HCT116 (cell line): ENCODE data around the gene ULBP1. TPM values are rescaled to one million over a fixed set of nuclear protein-coding genes. Genes with fewer than 3 reads are reported as not detected.
"Not testable (repeated sequence)": the region's sequence is repeated elsewhere in the genome, so short reads cannot be mapped to it uniquely, and the experiment has no call there.

Source experiments
- ATAC-seq: fragments of 200-7000 bp; cut with Tn5 transposase; 2 replicates; pipeline ENCODE4 v1.9.1; 2020; ENCODE audit warnings: mild to moderate bottlenecking, moderate library complexity
- BruUV-seq: library from RNA; stranded (reverse); fragments of 400-500 nt; replicated peaks from 2 replicates; lab custom pipeline; 2021; lab: Mats Ljungman, UMichigan
- CTCF ChIA-PET: fragments of 300-600 bp; sonication (Branson Sonifier 250); formaldehyde crosslinking; loops from one replicate; lab custom pipeline; 2021; ENCODE audit warnings: antibody characterized with exemption; lab: Charles Lee
- POLR2A ChIA-PET: fragments of 300-600, 350-600 bp; sonication (Branson Sonifier 250); formaldehyde crosslinking; loops from one replicate; lab custom pipeline; 2021; ENCODE audit warnings: antibody characterized with exemption; lab: Charles Lee
- RAD21 ChIA-PET, 2 experiments: fragments of 300-600 bp; sonication (Branson Sonifier 250); formaldehyde crosslinking; loops; one replicate each; lab custom pipeline; 2023; ENCODE audit warnings: low total read pairs in 2 of 2; ENCODE audit not compliant: uncharacterized antibody in 2 of 2, unreplicated experiment in 2 of 2, low non-redundant PET in 1 of 2; lab: Charles Lee
- DNase-seq: peaks from one replicate; pipeline ENCODE4 v3.0.0-alpha.2; 2010; ENCODE audit warnings: low read depth, low spot score
- H2AFZ ChIP-seq: fragments of 200-600 bp; shearing (Covaris generic), sonication (generic); 2 replicates; pipeline ENCODE4 v1.6.1; 2017; ENCODE audit warnings: low read depth, mixed run types, mixed read lengths, antibody characterized with exemption, low read length; ENCODE audit not compliant: poor library complexity, severe bottlenecking
- H3K27ac ChIP-seq: 2 replicates; pipeline ENCODE4 v1.5.1; 2012; ENCODE audit warnings: low read depth, low read length
- H3K27me3 ChIP-seq: fragments of 200-600 bp; sonication (generic); 2 replicates; pipeline ENCODE4 v1.6.1; 2016; ENCODE audit warnings: mixed run types, low read length, mixed read lengths; ENCODE audit not compliant: insufficient read depth
- H3K36me3 ChIP-seq, 2 experiments: fragments of 200-500 bp in 1 of 2; fragments of 200-600 bp in 1 of 2; sonication (Bioruptor generic) in 1 of 2; sonication (generic) in 1 of 2; 2 replicates each; pipeline versions ENCODE4 v1.5.1 to v1.6.1; 2014 to 2016; ENCODE audit warnings: low read length in 2 of 2, inconsistent platforms in 1 of 2, mixed read lengths in 1 of 2, mixed run types in 1 of 2; ENCODE audit not compliant: insufficient read depth in 2 of 2, control insufficient read depth in 1 of 2
- H3K4me1 ChIP-seq, 2 experiments: fragments of 200-600 bp in 1 of 2; sonication (generic) in 1 of 2; 2 replicates each; pipeline versions ENCODE4 v1.5.1 to v1.6.1; 2012 to 2017; ENCODE audit warnings: low read length in 2 of 2, inconsistent platforms in 1 of 2, mild to moderate bottlenecking in 1 of 2, mixed read lengths in 1 of 2, mixed run types in 1 of 2, moderate library complexity in 1 of 2; ENCODE audit not compliant: insufficient read depth in 2 of 2, control insufficient read depth in 1 of 2
- H3K4me2 ChIP-seq: fragments of 200-600 bp; sonication (generic); 2 replicates; pipeline ENCODE4 v1.6.1; 2017; ENCODE audit warnings: mixed run types, low read length, mixed read lengths
- H3K4me3 ChIP-seq, 2 experiments: fragments of 200-600 bp in 1 of 2; sonication (generic) in 1 of 2; replicated peaks in 1 of 2; 2 replicates each; pipeline ENCODE4 v1.5.1; 2011 to 2016; ENCODE audit warnings: low read length in 2 of 2, control low read depth in 1 of 2, low read depth in 1 of 2, mild to moderate bottlenecking in 1 of 2, mixed read lengths in 1 of 2, mixed run types in 1 of 2
- H3K79me2 ChIP-seq: fragments of 200-600 bp; sonication (generic); 2 replicates; pipeline ENCODE4 v1.6.1; 2017; ENCODE audit warnings: mild to moderate bottlenecking, mixed run types, low read length, moderate library complexity, mixed read lengths; ENCODE audit not compliant: insufficient read depth
- H3K9ac ChIP-seq: fragments of 200-600 bp; sonication (generic); 2 replicates; pipeline ENCODE4 v1.6.1; 2016; ENCODE audit warnings: low read length, mixed read lengths
- H3K9me2 ChIP-seq: fragments of 200-600 bp; sonication (generic), shearing (Covaris generic); 2 replicates; pipeline ENCODE4 v1.6.1; 2017; ENCODE audit warnings: mixed run types, mild to moderate bottlenecking, moderate library complexity; ENCODE audit not compliant: insufficient read depth
- H3K9me3 ChIP-seq, 2 experiments: fragments of 200-500 bp in 1 of 2; fragments of 200-600 bp in 1 of 2; sonication (Bioruptor generic) in 1 of 2; sonication (generic) in 1 of 2; 2 replicates each; pipeline ENCODE4 v1.6.1; 2014 to 2017; ENCODE audit warnings: low read length in 2 of 2, mixed read lengths in 2 of 2, inconsistent platforms in 1 of 2, low read depth in 1 of 2, mild to moderate bottlenecking in 1 of 2, mixed run types in 1 of 2, moderate library complexity in 1 of 2; ENCODE audit not compliant: control insufficient read depth in 1 of 2, insufficient read depth in 1 of 2
- H4K20me1 ChIP-seq: fragments of 200-600 bp; sonication (generic), shearing (Covaris generic); 2 replicates; pipeline ENCODE4 v1.6.1; 2017; ENCODE audit warnings: mixed run types, mild to moderate bottlenecking, moderate library complexity; ENCODE audit not compliant: insufficient read depth
- CBX3 ChIP-seq: IDR thresholded peaks from 2 replicates; pipeline ENCODE4 v1.6.1; 2012; ENCODE audit warnings: low read depth
- CEBPB ChIP-seq: IDR thresholded peaks from 2 replicates; pipeline ENCODE4 v1.6.1; 2012; ENCODE audit warnings: low read depth
- ELF1 ChIP-seq: IDR thresholded peaks from 2 replicates; pipeline ENCODE4 v1.6.1; 2012; ENCODE audit warnings: low read depth, borderline replicate concordance
- FOSL1 ChIP-seq: IDR thresholded peaks from 2 replicates; pipeline ENCODE4 v1.6.1; 2012; ENCODE audit warnings: low read depth
- JUND ChIP-seq: IDR thresholded peaks from 2 replicates; pipeline ENCODE4 v1.6.1; 2012
- SIN3A ChIP-seq: IDR thresholded peaks from 2 replicates; pipeline ENCODE4 v1.6.1; 2012; ENCODE audit warnings: low read depth
- intact Hi-C: fragments of 100-400 bp; cut with micrococcal nuclease; formaldehyde crosslinking; loops from 2 replicates; pipeline ENCODE4 v1.10.0; 2022
- total RNA-seq: library from RNA; stranded (reverse); gene quantifications from one replicate; pipeline ENCODE4 v1.2.1, GENCODE V29; 2021; ENCODE audit not compliant: unreplicated experiment
- TF ChIP-seq, protein P1 (sequence below): IDR thresholded peaks from 2 replicates; pipeline ENCODE4 v1.6.1; 2012

Gene ULBP1
- total RNA-seq, 1 experiment from 2014 or later: 12.4 TPM

DNA sequence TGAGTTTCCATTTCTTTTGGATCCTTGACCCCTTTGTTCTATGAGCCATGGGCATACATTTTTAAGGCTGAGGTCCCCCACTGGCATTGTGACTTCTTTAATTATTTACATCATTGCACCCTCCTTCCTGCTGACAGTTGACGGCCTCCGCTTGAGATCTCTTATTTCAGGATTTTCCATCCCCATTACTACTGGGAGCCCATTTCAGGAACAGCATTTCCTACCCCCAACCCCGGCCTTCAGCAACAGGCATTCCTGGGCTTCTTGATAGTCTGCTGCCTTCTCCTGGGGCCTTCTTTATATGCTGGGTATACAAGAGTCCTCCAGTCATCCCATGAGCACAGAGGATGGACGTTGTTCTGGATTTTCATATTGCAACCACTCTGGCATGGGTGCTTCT lies 3.8 kb downstream of the ULBP1 start:
- CTCF ChIA-PET: no interaction called here
- RAD21 ChIA-PET: no interaction called here
- no TSS peak for BruUV-seq
- H3K27ac ChIP-seq: no peak overlapping the region
- peaks cover 8 to 18% of the 10 kb centered on the region in 2 experiments; a peak in 3 of 4 replicates for H3K4me1 ChIP-seq
- no peak overlapping the region for H3K9ac ChIP-seq
- H2AFZ ChIP-seq: no peak overlapping the region
- no peaks in the 10 kb centered on the region for H3K9me3 ChIP-seq
- POLR2A ChIA-PET: no interaction called here
- no peak for ATAC-seq
- no peaks in the 10 kb centered on the region for H3K36me3 ChIP-seq
- H3K4me2 ChIP-seq: no peak overlapping the region
- DNase-seq: no peak
- TF ChIP-seq CBX3 (no peak), CEBPB (no peak), JUND (no peak), ELF1 (no peak), SIN3A (no peak), FOSL1 (no peak)
- TF ChIP-seq, protein P1, sequence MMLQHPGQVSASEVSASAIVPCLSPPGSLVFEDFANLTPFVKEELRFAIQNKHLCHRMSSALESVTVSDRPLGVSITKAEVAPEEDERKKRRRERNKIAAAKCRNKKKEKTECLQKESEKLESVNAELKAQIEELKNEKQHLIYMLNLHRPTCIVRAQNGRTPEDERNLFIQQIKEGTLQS: no peak
- H3K9me2 ChIP-seq: no peaks in the 10 kb centered on the region
- H4K20me1 ChIP-seq: no peaks in the 10 kb centered on the region
- H3K27me3 ChIP-seq: no peaks in the 10 kb centered on the region
- no peak overlapping the region for H3K4me3 ChIP-seq
- intact Hi-C loops: no loop called here
- no peaks in the 10 kb centered on the region for H3K79me2 ChIP-seq

DNA sequence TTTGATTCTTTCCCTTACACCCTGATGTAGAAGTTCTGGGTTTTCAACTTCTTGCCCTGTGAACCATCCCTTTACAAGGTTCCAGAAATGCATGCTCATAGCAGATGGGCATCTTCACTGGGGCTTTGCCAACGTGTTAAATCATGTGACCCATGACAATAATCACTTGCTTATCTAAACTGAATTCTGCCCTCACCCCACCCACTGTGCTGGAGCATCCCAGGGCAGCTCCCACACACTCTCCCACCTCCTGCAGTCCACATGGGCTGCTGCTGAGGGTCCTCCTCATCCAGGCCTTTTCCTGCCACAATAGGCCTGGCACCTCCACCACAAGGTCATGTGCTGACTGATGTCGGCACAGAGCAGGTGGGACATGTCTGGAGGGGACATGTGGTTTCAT lies 4.3 kb downstream of the ULBP1 start:
- H3K9me3 ChIP-seq, ATAC-seq, H3K9me2 ChIP-seq, H3K9ac ChIP-seq, H3K4me3 ChIP-seq, H4K20me1 ChIP-seq, RAD21 ChIA-PET, H3K27me3 ChIP-seq, BruUV-seq, H2AFZ ChIP-seq, H3K4me2 ChIP-seq, intact Hi-C loops, H3K27ac ChIP-seq, DNase-seq, H3K79me2 ChIP-seq, POLR2A ChIA-PET, CTCF ChIA-PET, H3K36me3 ChIP-seq: not testable (repeated sequence)
- peaks cover 4 to 14% of the 10 kb centered on the region in 2 experiments; a peak in 3 of 4 replicates for H3K4me1 ChIP-seq

DNA sequence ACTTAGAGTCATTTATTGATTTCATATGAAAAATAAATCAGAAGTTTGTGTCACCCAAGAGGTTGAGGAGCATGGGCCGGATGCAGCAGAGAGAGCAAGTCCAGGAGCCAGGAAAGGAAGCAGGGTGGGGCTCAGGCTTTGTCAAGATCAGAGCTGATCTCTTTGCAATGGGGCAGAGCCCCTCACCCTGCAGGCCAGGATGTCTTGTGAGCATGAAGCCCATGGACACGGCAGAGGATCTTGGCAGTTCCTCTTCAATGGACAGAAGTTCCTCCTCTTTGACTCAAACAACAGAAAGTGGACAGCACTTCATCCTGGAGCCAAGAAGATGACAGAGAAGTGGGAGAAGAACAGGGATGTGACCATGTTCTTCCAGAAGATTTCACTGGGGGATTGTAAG lies 5.2 kb downstream of the ULBP1 start:
- H4K20me1 ChIP-seq, H3K27ac ChIP-seq, DNase-seq, H3K36me3 ChIP-seq, POLR2A ChIA-PET, H3K4me3 ChIP-seq, H3K9ac ChIP-seq, H3K4me1 ChIP-seq, ATAC-seq, CTCF ChIA-PET, H3K4me2 ChIP-seq, BruUV-seq, H3K9me2 ChIP-seq, H2AFZ ChIP-seq, H3K9me3 ChIP-seq, H3K79me2 ChIP-seq, H3K27me3 ChIP-seq, RAD21 ChIA-PET, intact Hi-C loops: not testable (repeated sequence)
